Uterus (tissue), 4 donors: ENCODE results near the gene GPHB5. TPM values are rescaled to one million over a fixed set of nuclear protein-coding genes. Genes with fewer than 3 reads are reported as not detected.

Experiments used
- DNase-seq, 2 donors: peaks; one replicate each; pipeline ENCODE4 v3.0.0-alpha.2; 2019 to 2020
- H3K27ac ChIP-seq, 2 donors: fragments of 200-600 bp; sonication (generic); 1 replicate in 1 of 2; 2 replicates in 1 of 2; pipeline ENCODE4 v1.5.1; 2016 to 2018
- H3K27me3 ChIP-seq, 2 donors: fragments of 200-600 bp; sonication (generic); one replicate each; pipeline ENCODE4 v1.5.1; 2018 to 2019; ENCODE audit warnings: control low read depth in 1 of 2
- H3K36me3 ChIP-seq, 2 donors: fragments of 200-600 bp; sonication (generic); one replicate each; pipeline ENCODE4 v1.5.1; 2019; ENCODE audit warnings: control low read depth in 1 of 2
- H3K4me1 ChIP-seq, 2 donors: fragments of 200-600 bp; sonication (generic); one replicate each; pipeline ENCODE4 v1.5.1; 2018 to 2019; ENCODE audit warnings: control low read depth in 1 of 2
- H3K4me3 ChIP-seq, 2 donors: fragments of 200-600 bp; sonication (generic); 1 replicate in 1 of 2; 2 replicates in 1 of 2; pipeline ENCODE4 v1.5.1; 2018 to 2019; ENCODE audit warnings: mild to moderate bottlenecking in 1 of 2
- H3K9me3 ChIP-seq, 2 donors: fragments of 200-600 bp; sonication (generic); one replicate each; pipeline ENCODE4 v1.5.1; 2019; ENCODE audit warnings: control low read depth in 1 of 2
- POLR2A ChIP-seq, 2 donors: fragments of 450-650 bp; IDR thresholded peaks; one replicate each; pipeline ENCODE4 v1.6.1; 2016; ENCODE audit warnings: antibody characterized with exemption in 2 of 2, mild to moderate bottlenecking in 1 of 2, moderate library complexity in 1 of 2
- intact Hi-C: fragments of 100-400 bp; cut with DNase I; formaldehyde crosslinking; loops from one replicate; pipeline ENCODE4 v1.15.1; 2023; ENCODE audit warnings: low total_unique reads
- total RNA-seq, 4 donors: library from RNA; depleted of rRNA in 3 of 4; stranded (reverse); fragments of >200 nt in 3 of 4; gene quantifications; one replicate each; pipeline versions ENCODE4 v1.1.0 to v1.2.4, GENCODE V29; 2014 to 2023
- TF ChIP-seq, protein P1 (sequence below), 4 experiments: fragments of 200-600 bp in 2 of 4; fragments of 450-650 bp in 2 of 4; sonication (generic) in 2 of 4; IDR thresholded peaks; one replicate each; pipeline ENCODE4 v1.5.1; 2016 to 2019; ENCODE audit warnings: antibody characterized with exemption in 4 of 4, mild to moderate bottlenecking in 2 of 4, moderate library complexity in 1 of 4
- donor health status: DM: yes; HTN: yes; CAD: no.

The GPHB5 gene, protein sequence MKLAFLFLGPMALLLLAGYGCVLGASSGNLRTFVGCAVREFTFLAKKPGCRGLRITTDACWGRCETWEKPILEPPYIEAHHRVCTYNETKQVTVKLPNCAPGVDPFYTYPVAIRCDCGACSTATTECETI
- total RNA-seq: not detected

DNA sequence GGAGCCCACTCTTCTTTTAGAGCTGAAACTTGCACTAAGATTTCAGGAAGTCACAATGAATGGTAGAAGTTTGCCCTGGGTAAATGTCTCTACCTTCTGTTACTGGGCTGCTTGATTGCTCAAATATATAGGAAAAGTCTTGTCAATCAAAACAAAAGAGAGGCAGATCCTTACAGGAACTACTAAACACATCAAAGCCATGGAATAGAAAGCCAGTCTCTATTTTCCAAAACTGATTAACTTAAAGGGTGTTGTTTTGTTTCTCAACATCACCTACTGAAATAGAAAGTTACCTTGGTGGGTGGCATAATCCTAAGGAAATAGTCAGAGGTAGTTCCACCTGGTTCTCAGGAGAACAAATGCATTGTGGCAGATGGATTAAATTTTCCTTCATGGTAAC, at the start of gene GPHB5:
TSS of gene GPHB5 (minus strand) at position 101 of the 400 bp plus-strand sequence. CDS start 1,086 bp downstream, outside the sequence.
- H3K9me3 ChIP-seq: no peaks in the 10 kb centered on the region
- no peak for DNase-seq
- intact Hi-C loops: no loop called here
- H3K27me3 ChIP-seq: no peaks in the 10 kb centered on the region
- TF ChIP-seq, protein P1, sequence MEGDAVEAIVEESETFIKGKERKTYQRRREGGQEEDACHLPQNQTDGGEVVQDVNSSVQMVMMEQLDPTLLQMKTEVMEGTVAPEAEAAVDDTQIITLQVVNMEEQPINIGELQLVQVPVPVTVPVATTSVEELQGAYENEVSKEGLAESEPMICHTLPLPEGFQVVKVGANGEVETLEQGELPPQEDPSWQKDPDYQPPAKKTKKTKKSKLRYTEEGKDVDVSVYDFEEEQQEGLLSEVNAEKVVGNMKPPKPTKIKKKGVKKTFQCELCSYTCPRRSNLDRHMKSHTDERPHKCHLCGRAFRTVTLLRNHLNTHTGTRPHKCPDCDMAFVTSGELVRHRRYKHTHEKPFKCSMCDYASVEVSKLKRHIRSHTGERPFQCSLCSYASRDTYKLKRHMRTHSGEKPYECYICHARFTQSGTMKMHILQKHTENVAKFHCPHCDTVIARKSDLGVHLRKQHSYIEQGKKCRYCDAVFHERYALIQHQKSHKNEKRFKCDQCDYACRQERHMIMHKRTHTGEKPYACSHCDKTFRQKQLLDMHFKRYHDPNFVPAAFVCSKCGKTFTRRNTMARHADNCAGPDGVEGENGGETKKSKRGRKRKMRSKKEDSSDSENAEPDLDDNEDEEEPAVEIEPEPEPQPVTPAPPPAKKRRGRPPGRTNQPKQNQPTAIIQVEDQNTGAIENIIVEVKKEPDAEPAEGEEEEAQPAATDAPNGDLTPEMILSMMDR (IDR thresholded peaks at IDR 0.05): no peak
- no peak for TF ChIP-seq POLR2A (IDR thresholded peaks at IDR 0.05)
- H3K27ac ChIP-seq: no peak within 1 kb of the TSS
- H3K4me3 ChIP-seq: no peak within 1 kb of the TSS
- H3K36me3 ChIP-seq: no peaks in the 10 kb centered on the region
- no peaks in the 10 kb centered on the region for H3K4me1 ChIP-seq

DNA sequence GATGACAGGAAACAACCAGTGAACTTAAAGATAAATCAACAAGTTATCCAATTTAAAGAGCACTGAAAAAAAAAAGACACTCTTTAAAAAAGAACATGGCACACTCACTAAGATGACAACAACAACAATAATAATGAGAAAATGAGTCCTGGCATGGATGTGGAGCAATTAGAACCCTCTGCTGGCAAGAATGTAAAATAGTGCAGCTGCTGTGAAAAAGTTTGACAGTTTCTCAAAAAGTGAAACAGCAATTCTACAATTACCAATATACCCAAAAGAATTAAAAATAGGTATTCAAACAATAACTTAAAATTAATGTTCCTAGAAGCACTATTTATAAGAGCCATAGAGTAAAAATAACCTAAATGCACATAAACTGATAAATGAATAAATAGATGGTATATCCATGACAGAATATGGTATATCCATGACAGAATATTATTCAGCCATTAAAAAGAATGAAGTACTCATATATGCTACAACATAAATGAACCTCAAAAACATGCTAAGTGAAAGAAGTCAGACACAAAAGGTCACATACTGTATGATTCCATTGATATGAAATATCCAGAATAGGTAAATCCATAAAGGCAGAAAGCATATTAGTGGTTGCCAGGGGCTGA, 49.1 kb upstream of the GPHB5 start:
- DNase-seq: no peak
- intact Hi-C loops: no loop called here
- no peaks in the 10 kb centered on the region for H3K9me3 ChIP-seq

DNA sequence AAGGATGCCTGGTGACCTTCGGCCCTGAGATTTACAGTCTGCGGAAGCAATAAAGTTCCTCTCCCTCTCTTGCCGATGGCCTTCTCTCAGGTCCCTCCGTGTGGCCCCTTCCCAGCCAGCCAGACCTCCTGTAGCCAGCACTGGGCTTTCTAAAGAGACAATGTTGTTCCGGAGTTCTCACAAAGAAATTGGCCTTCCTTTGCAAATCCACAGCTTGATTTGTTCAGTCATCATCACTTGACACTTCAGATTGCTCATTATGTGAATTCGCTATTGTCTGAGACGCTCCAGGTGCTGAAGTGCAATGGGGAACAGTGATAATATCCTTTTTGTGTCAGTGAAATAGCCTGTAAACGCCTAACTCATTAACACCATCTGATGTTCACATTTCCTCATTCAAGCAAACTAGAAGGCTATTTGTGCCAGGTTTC, 43.7 kb upstream of the GPHB5 start:
- no peaks in the 10 kb centered on the region for H3K4me1 ChIP-seq
- no peak overlapping the region for H3K27ac ChIP-seq
- H3K4me3 ChIP-seq: no peak overlapping the region
- no peaks in the 10 kb centered on the region for H3K9me3 ChIP-seq
- H3K36me3 ChIP-seq: no peaks in the 10 kb centered on the region
- no peak for DNase-seq
- H3K27me3 ChIP-seq: no peaks in the 10 kb centered on the region
- no peak for TF ChIP-seq POLR2A (IDR thresholded peaks at IDR 0.05)
- TF ChIP-seq, protein P1 (IDR thresholded peaks at IDR 0.05): no peak
- intact Hi-C loops: no loop called here

More for the DNA sequence above, 49.1 kb upstream of the GPHB5 start:
- Histone ChIP-seq H3K4me3 (no peak overlapping the region), H3K4me1 (no peaks in the 10 kb centered on the region), H3K27ac (no peak overlapping the region), H3K27me3 (no peaks in the 10 kb centered on the region), H3K36me3 (no peaks in the 10 kb centered on the region)
- no peak for TF ChIP-seq POLR2A (IDR thresholded peaks at IDR 0.05)
- TF ChIP-seq, protein P1 (IDR thresholded peaks at IDR 0.05): no peak

DNA sequence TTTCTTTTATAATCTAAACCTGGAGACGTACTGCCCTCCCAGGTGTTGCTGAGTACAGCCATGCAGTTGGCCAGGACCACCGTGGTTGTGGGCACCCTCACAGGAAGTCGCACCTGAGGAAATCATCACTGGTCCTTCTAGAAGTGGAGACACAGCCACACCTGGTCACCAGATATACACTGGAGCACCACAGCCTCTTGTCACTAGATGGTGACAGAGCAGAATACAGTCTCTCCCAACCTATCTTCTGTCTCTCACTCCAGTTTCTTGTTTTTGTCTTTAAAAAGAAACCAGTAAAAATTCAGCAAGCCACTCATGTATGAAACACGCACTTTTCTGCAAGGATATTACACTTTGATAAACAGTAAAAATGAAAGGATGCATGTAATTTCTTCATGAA, 43.1 kb upstream of the GPHB5 start:
- no peak for DNase-seq
- Histone ChIP-seq H3K9me3 (no peaks in the 10 kb centered on the region), H3K4me3 (no peak overlapping the region), H3K27me3 (no peaks in the 10 kb centered on the region), H3K27ac (no peak overlapping the region), H3K36me3 (no peaks in the 10 kb centered on the region), H3K4me1 (no peaks in the 10 kb centered on the region)
- intact Hi-C loops: no loop called here
- no peak for TF ChIP-seq POLR2A (IDR thresholded peaks at IDR 0.05)
- TF ChIP-seq, protein P1 (IDR thresholded peaks at IDR 0.05): no peak

DNA sequence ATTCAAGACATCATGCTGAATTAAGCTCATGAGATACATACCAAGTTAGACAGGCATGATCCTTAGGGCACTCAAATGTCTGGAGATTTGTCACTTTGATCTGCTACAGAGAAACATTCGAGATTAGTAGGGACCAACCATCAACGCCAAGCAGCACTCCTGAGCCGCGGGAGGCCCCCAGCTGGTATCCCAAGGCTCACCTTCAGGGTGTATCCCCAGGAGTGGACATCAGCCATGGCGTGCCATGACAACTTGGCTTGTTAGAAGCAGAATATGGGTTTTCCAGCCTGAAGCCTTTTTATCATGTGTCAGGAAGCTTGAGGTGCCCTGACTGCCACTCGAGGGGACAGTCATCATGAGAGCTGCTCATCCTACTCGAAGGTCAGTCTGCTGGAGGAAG, 39.1 kb upstream of the GPHB5 start:
- no peaks in the 10 kb centered on the region for H3K9me3 ChIP-seq
- no peaks in the 10 kb centered on the region for H3K36me3 ChIP-seq
- H3K4me1 ChIP-seq: no peaks in the 10 kb centered on the region
- no peak overlapping the region for H3K27ac ChIP-seq
- intact Hi-C loops: no loop called here
- H3K27me3 ChIP-seq: no peaks in the 10 kb centered on the region
- TF ChIP-seq, protein P1 (IDR thresholded peaks at IDR 0.05): no peak
- no peak for TF ChIP-seq POLR2A (IDR thresholded peaks at IDR 0.05)
- no peak for DNase-seq
- no peak overlapping the region for H3K4me3 ChIP-seq
